Epidermal melanocyte (primary cell): Measurements from ENCODE around the gene ZBTB7A.
A peak's percentile ranks its signal among the peaks of the same experiment; 100 is the strongest.

Source experiments
- DNase-seq: peaks from one replicate; pipeline ENCODE4 v3.0.0; 2011; ENCODE audit warnings: low spot score; ENCODE audit not compliant: insufficient read length

ZBTB7A gene

GRCh38 chr19:4066682-4067395 is at the start of gene ZBTB7A:
Gene ZBTB7A, minus strand, starts transcription at chr19:4066899. Its CDS starts 11,667 bp downstream, at chr19:4055232.
- DNase-seq = peak; percentile 92

- no peak for DNase-seq
Observed at GRCh38 chr19:4115818-4116385, 49.2 kb upstream of the ZBTB7A start.

GRCh38 chr19:4115050-4115817 is 48.5 kb upstream of the ZBTB7A start:
- DNase-seq = no peak

GRCh38 chr19:4114181-4114580 is 47.5 kb upstream of the ZBTB7A start:
- DNase-seq = no peak

- DNase-seq = no peak
Observed at GRCh38 chr19:4113398-4114088, 46.8 kb upstream of the ZBTB7A start.

- DNase-seq = no peak
Observed at GRCh38 chr19:4112367-4112766, 45.7 kb upstream of the ZBTB7A start.

GRCh38 chr19:4109626-4109945 is 42.9 kb upstream of the ZBTB7A start:
- no peak for DNase-seq

- DNase-seq = no peak
Observed at GRCh38 chr19:4108767-4109625, 42.3 kb upstream of the ZBTB7A start.

- DNase-seq = no peak
Observed at GRCh38 chr19:4103080-4103433, 36.4 kb upstream of the ZBTB7A start.

GRCh38 chr19:4102339-4103079 is 35.8 kb upstream of the ZBTB7A start:
- no peak for DNase-seq

GRCh38 chr19:4101496-4101770 is 34.7 kb upstream of the ZBTB7A start:
- no peak for DNase-seq

- no peak for DNase-seq
Observed at GRCh38 chr19:4100647-4101495, 34.2 kb upstream of the ZBTB7A start.

- no peak for DNase-seq
Observed at GRCh38 chr19:4099041-4099764, 32.5 kb upstream of the ZBTB7A start.

GRCh38 chr19:4098493-4098892 is 31.8 kb upstream of the ZBTB7A start:
- DNase-seq = no peak

GRCh38 chr19:4097501-4097900 is 30.8 kb upstream of the ZBTB7A start:
- no peak for DNase-seq

GRCh38 chr19:4096049-4096892 is 29.6 kb upstream of the ZBTB7A start:
- no peak for DNase-seq

- no peak for DNase-seq
Observed at GRCh38 chr19:4095488-4095844, 28.8 kb upstream of the ZBTB7A start.

GRCh38 chr19:4094761-4095487 is 28.2 kb upstream of the ZBTB7A start:
- DNase-seq = no peak
